ENCODE measurements around the gene CMTR1. TPM values are rescaled to one million over a fixed set of nuclear protein-coding genes. Genes with fewer than 3 reads are reported as not detected.

CMTR1 gene
- total RNA-seq, 2 donors from 2014 or later = 20.3 to 24.4 TPM

DNA sequence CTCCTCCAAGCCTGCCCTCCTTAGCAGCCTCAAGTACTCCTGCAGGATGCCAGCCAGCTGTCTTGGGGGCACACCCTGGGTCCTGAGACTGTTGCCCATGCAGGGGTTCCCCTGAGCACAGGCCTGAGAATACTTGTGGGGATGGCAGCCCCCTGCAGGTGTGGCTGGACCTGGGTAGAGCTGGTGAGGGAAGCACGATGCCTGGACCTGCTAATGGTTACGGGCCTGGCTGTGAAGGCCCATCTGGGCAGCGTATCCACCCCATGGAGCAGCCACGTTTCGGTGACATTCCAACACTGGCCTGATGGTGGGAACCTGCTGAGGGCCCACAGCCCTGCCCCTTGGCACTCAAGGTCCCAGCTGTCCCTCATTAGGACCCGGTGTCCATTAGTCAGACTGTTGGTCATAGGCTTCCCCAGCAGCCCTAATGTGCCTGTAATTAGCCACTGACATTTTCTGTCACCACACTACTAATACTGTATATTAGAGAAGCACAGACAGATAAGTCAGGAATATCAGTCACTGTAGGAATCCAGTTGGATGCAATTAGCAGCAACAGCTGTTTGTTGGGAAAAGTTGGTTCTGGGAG is 46.3 kb downstream of the CMTR1 start:
- H3K9me3 ChIP-seq = no peaks in the 10 kb centered on the region
- no peaks in the 10 kb centered on the region for H3K4me1 ChIP-seq
- H3K27me3 ChIP-seq = no peaks in the 10 kb centered on the region
- H3K9ac ChIP-seq (ENCODE audit: low read depth in 2 of 2, low read length in 2 of 2) = no peak overlapping the region
- DNase-seq = no peak
- no peaks in the 10 kb centered on the region for H3K36me3 ChIP-seq
- intact Hi-C loops (cut with DNase I) = no loop called here
- H3K4me3 ChIP-seq = no peak overlapping the region
- TF ChIP-seq, protein P1, sequence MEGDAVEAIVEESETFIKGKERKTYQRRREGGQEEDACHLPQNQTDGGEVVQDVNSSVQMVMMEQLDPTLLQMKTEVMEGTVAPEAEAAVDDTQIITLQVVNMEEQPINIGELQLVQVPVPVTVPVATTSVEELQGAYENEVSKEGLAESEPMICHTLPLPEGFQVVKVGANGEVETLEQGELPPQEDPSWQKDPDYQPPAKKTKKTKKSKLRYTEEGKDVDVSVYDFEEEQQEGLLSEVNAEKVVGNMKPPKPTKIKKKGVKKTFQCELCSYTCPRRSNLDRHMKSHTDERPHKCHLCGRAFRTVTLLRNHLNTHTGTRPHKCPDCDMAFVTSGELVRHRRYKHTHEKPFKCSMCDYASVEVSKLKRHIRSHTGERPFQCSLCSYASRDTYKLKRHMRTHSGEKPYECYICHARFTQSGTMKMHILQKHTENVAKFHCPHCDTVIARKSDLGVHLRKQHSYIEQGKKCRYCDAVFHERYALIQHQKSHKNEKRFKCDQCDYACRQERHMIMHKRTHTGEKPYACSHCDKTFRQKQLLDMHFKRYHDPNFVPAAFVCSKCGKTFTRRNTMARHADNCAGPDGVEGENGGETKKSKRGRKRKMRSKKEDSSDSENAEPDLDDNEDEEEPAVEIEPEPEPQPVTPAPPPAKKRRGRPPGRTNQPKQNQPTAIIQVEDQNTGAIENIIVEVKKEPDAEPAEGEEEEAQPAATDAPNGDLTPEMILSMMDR (IDR thresholded peaks at IDR 0.05) = no peak
- H3K27ac ChIP-seq = no peak overlapping the region

DNA sequence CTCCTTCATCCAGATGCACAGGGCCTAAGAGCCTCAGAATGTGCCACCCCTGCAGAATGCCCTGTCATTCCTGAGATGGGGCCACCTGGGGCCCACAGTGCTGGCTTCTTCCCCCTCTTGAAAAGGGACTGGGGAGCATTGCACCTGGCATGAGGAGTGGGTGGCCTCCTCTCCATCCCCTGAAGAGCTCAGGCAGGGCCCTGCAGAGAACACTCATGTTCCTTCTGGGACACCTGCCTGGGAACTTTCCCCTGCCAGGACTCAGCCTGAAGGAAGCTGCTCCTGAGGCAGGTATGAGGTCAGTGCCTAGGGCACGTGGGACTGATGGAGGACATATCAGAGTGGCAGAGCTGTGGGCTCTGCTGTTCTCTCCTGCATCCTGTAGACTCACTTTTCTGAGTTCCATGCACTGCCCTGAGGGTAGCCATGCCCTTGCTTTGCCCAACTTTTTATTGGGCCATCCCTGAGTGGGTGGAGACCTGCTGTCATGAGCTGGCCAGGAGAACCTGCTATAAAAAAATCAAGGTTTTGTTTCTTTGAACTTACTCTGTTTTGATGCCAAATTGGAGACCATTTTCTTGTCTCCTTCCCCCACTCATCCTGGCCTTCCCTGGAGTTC is 47.2 kb downstream of the CMTR1 start:
- TF ChIP-seq, protein P1 (IDR thresholded peaks at IDR 0.05) = no peak
- intact Hi-C loops (cut with DNase I) = loop anchor here (5.0 kb wide), 1 partner anchor 87 kb away; no protein-coding TSS in a partner anchor
- no peak for DNase-seq
- Histone ChIP-seq H3K36me3 (no peaks in the 10 kb centered on the region), H3K27ac (no peak overlapping the region), H3K4me1 (no peaks in the 10 kb centered on the region), H3K4me3 (no peak overlapping the region), H3K9ac (ENCODE audit: low read depth in 2 of 2, low read length in 2 of 2) (no peak overlapping the region), H3K27me3 (no peaks in the 10 kb centered on the region), H3K9me3 (no peaks in the 10 kb centered on the region)

DNA sequence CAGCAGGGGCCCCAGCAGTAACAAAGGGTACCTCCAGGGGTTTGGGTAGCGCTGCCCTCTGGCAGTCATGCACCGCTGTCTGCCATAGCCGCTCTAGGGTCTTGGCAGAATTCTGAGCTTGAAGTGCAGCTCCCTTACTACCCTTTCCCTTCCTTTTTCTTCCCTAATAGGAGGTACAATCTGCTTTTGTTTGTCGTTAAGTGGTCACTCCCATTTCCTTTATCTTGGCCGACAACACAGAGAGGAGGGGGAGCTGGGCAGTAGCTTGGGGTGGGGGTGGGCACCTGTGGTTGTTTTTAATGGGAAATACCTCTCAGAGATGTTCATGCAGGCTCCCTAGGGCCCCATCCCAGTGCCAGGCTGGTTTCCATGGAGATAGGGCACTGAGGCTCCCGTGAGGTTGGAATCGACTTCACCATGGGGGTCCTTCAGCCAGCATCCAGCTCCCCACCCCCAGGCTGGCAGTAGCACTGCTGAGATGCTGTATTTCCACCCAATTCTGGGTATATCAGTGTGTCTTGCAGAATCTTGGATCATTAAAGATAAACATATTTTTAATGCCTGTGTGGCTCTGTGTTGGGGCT is 48.0 kb downstream of the CMTR1 start:
- no peak overlapping the region for H3K9ac ChIP-seq (ENCODE audit: low read depth in 2 of 2, low read length in 2 of 2)
- H3K36me3 ChIP-seq = no peaks in the 10 kb centered on the region
- H3K4me1 ChIP-seq = no peaks in the 10 kb centered on the region
- no peak overlapping the region for H3K27ac ChIP-seq
- no peaks in the 10 kb centered on the region for H3K27me3 ChIP-seq
- H3K9me3 ChIP-seq = no peaks in the 10 kb centered on the region
- TF ChIP-seq, protein P1 (IDR thresholded peaks at IDR 0.05) = no peak
- DNase-seq = no peak
- H3K4me3 ChIP-seq = no peak overlapping the region
- intact Hi-C loops (cut with DNase I) = loop anchor here (5.0 kb wide), 1 partner anchor 86 kb away; no protein-coding TSS in a partner anchor

DNA sequence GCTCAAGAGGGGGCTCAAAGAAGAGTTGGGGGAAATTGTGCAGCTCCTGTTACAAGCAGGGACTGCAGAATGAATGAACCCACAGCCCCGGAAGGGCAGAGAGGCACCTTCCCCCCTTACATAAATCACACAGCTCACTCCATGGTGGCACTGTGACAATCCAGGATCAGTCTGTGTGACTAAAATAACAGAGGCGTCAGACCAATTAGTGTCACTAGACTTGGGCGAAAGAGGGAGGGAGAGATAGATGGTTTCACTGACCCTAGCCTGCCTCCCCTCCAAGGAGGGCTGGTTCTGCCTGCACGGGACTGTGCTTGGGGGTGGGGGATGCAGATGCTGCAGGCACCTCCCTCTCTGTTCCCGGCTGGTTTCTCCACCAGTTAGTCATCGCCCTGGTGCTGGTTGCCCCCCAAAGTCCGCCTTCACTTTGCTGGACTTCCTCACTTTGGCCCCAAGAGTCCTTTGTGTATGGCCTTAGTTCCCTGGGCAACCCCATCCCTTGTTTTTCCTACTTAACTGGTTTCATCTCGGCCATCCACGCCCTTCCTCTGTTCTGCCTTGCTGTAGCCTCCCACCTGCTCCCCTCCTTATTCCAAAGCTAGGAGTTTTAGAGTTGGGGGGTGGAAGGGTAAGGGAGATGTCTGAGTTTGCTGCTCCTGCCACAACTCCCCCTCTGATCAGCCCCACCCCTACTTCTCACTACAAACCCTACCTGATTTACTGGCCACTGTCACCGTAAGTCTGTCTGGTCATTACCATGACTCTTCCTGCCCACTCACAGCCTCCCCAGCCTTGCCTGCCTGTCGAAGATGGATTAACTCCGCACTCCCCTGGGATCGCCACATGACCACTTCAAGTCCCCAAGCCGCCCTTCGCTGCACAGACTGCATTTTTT is 48.9 kb downstream of the CMTR1 start:
- H3K4me1 ChIP-seq = no peaks in the 10 kb centered on the region
- no peak overlapping the region for H3K27ac ChIP-seq
- TF ChIP-seq, protein P1 (IDR thresholded peaks at IDR 0.05) = no peak
- no peak for DNase-seq
- no peak overlapping the region for H3K9ac ChIP-seq (ENCODE audit: low read depth in 2 of 2, low read length in 2 of 2)
- H3K27me3 ChIP-seq = no peaks in the 10 kb centered on the region
- H3K36me3 ChIP-seq = no peaks in the 10 kb centered on the region
- no peak overlapping the region for H3K4me3 ChIP-seq
- H3K9me3 ChIP-seq = no peaks in the 10 kb centered on the region
- intact Hi-C loops (cut with DNase I) = loop anchor here (5.0 kb wide), 1 partner anchor 85 kb away; no protein-coding TSS in a partner anchor

DNA sequence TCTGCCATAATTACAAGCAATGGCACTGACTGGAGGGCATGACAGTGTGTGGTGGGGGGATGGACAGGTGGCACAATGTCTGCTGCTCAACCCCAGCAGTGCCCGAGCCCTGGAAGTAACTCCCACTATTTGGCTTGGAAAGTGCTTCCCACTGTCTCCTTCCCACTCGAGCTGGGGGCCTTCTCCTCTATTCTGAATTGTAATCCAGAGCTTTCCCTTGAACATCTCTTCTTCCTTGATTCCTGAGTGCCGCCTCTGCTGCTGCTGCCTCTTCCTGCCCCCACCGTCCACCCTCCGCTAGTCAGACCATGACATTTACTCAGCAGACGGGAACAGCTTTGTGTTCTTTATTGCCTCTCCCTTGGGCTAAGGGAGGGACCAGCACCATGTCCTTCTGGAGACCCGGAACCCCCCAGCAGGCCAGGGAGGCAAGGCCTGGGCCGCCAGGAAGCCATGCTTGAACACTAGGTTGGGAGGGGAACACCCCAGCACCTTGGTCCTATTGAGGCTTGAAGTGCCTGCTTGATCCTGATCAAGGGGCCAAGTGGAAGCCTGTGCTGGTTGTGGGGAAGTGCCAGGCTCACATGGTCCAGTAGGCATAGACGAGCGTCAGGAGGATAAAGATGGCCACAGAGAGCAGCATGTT is 49.7 kb downstream of the CMTR1 start:
- Histone ChIP-seq H3K27ac (no peak overlapping the region), H3K9ac (ENCODE audit: low read depth in 2 of 2, low read length in 2 of 2) (no peak overlapping the region), H3K4me1 (no peaks in the 10 kb centered on the region), H3K27me3 (no peaks in the 10 kb centered on the region), H3K9me3 (no peaks in the 10 kb centered on the region), H3K36me3 (no peaks in the 10 kb centered on the region), H3K4me3 (no peak overlapping the region)
- intact Hi-C loops (cut with DNase I) = loop anchor here (5.0 kb wide), 1 partner anchor 85 kb away; no protein-coding TSS in a partner anchor
- TF ChIP-seq, protein P1 (IDR thresholded peaks at IDR 0.05) = no peak
- DNase-seq = no peak

Measured in colonic mucosa (tissue), 4 donors.